ENCODE measurements around the gene SECTM1. TPM values are rescaled to one million over a fixed set of nuclear protein-coding genes. Genes with fewer than 3 reads are reported as not detected.

SECTM1 gene
- total RNA-seq, 2 donors from 2014 or later: 3.1 to 7.7 TPM

- no peaks in the 10 kb centered on the region for H3K36me3 ChIP-seq
- H3K4me1 ChIP-seq: peaks cover 0 to 41% of the 10 kb centered on the region in 2 donors
- H3K9me3 ChIP-seq: no peaks in the 10 kb centered on the region
- no peak for DNase-seq (ENCODE audit: low spot score)
- peak overlapping the region in 1 of 2 donors; percentile 89 for H3K4me3 ChIP-seq
- peak overlapping the region; percentile 98 to 99 for H3K27ac ChIP-seq
- TF ChIP-seq, protein P1, sequence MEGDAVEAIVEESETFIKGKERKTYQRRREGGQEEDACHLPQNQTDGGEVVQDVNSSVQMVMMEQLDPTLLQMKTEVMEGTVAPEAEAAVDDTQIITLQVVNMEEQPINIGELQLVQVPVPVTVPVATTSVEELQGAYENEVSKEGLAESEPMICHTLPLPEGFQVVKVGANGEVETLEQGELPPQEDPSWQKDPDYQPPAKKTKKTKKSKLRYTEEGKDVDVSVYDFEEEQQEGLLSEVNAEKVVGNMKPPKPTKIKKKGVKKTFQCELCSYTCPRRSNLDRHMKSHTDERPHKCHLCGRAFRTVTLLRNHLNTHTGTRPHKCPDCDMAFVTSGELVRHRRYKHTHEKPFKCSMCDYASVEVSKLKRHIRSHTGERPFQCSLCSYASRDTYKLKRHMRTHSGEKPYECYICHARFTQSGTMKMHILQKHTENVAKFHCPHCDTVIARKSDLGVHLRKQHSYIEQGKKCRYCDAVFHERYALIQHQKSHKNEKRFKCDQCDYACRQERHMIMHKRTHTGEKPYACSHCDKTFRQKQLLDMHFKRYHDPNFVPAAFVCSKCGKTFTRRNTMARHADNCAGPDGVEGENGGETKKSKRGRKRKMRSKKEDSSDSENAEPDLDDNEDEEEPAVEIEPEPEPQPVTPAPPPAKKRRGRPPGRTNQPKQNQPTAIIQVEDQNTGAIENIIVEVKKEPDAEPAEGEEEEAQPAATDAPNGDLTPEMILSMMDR (IDR thresholded peaks at IDR 0.05): no peak
- H3K27me3 ChIP-seq: no peaks in the 10 kb centered on the region
Measured at GRCh38 chr17:82294064-82294773, 39.3 kb downstream of the SECTM1 start.

DNA sequence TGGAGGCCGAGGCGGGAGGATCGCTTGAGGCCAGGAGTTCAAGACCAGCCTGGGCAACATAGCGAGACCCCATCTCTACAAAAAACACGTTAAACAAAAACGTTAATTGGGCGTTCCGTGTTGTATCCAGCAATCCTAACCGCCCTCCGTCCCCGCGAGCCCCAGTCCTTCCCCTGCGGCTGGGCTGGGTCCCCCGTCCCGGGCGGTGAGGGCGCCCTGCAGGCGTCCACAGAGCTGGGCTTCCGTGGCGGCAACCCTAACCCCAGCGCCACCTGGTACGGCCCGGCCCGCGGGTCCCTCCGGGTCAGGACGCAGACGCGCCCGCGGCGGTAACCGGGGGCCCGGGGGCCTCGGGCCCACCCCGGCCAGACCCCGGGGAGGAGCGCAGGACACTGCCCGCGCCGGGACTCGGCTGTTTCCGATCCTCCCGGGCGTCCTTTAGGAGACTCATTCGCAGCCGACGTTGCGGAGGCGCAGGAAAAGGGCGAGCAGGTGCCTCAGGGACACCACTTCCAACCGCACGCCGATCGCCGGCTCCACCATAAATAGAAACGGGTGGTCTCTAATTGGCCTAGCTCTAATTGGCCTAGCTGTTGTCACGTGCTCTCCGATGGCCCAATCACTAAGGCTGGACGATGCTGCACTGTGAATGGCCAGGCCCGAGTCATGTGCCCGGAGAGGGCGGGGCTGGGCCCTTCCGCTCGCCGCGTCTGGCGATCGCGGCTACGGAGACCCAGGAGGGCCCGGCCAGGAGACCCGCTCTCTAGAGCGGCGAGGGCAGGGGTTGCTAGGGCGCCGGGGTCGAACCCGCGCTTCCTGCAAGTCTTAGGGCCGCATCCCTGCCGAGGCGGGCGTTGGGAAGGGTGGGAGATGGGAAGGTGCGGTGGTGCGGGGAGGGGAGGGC lies 41.1 kb downstream of the SECTM1 start:
- Histone ChIP-seq H3K4me3 (peak overlapping the region; percentile 63 to 89), H3K9me3 (no peaks in the 10 kb centered on the region), H3K27ac (peak overlapping the region; percentile 98 to 99), H3K36me3 (no peaks in the 10 kb centered on the region), H3K4me1 (peaks cover 0 to 25% of the 10 kb centered on the region in 2 donors), H3K27me3 (no peaks in the 10 kb centered on the region)
- DNase-seq (ENCODE audit: low spot score): peak; percentile 99
- TF ChIP-seq, protein P1 (IDR thresholded peaks at IDR 0.05): no peak

GRCh38 chr17:82291582-82292250 lies 41.9 kb downstream of the SECTM1 start:
- Histone ChIP-seq H3K27ac (peak overlapping the region; percentile 98 to 99), H3K4me1 (peaks cover 0 to 17% of the 10 kb centered on the region in 2 donors), H3K4me3 (peak overlapping the region; percentile 63 to 89), H3K27me3 (no peaks in the 10 kb centered on the region), H3K9me3 (no peaks in the 10 kb centered on the region), H3K36me3 (no peaks in the 10 kb centered on the region)
- TF ChIP-seq, protein P1 (IDR thresholded peaks at IDR 0.05): no peak
- DNase-seq (ENCODE audit: low spot score): no peak

DNA sequence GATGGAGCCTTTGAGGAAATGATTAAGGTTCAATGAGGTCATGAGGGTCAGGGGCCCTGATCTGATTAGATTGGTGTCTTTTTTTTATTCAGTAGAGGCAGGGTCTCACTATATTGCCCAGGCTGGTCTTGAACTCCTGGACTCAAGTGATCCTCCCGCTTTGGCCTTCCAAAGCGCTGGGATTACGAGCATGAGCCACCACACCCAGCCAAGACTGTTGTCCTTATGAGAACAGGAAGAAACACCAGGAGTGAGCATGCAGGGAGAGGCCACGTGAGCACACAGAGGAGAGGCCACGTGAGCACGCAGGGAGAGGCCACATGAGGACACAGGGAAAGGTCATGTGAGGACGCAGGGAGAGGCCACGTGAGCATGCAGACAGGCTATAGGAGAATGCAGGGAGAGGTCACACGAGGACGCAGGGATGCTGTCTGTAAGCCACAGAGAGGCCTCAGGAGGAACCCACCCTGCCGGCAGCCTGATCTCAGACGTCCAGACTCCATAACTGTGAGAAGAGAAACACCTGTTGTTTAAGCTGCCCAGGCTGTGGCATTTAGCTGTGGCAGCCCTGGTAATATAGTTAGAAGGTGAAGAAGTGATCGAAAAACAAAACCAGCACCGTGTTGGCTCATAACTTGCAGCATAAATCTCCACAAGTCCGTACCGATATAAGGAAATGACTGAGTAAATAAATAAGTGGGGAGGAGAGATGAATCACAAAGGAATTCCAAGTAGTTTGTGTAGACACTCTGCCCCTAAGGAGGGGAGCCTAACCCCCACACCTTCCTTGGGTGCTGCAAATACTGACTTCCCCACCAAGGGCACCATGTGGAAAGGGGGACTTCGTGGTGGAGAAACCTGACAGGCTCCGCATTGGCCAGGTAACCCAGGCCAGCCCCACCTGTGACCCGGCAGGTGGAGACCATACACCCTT lies 45.4 kb downstream of the SECTM1 start:
- TF ChIP-seq, protein P1 (IDR thresholded peaks at IDR 0.05): no peak
- H3K27me3 ChIP-seq: no peaks in the 10 kb centered on the region
- H3K9me3 ChIP-seq: no peaks in the 10 kb centered on the region
- H3K4me1 ChIP-seq: peaks cover 0 to 11% of the 10 kb centered on the region in 2 donors
- no peak overlapping the region for H3K4me3 ChIP-seq
- H3K27ac ChIP-seq: peak overlapping the region in 1 of 2 donors; percentile 66
- no peaks in the 10 kb centered on the region for H3K36me3 ChIP-seq
- no peak for DNase-seq (ENCODE audit: low spot score)

All from right atrium auricular region (tissue), 2 donors.